H9 (cell line): ENCODE measurements around the gene WIPF1. TPM values are rescaled to one million over a fixed set of nuclear protein-coding genes. Genes with fewer than 3 reads are reported as not detected.
A peak's percentile ranks its signal among the peaks of the same experiment; 100 is the strongest.

Source experiments
- DNase-seq: peaks from one replicate; pipeline ENCODE4 v3.0.0-alpha.2; 2017
- H2AFZ ChIP-seq: one replicate; pipeline ENCODE4 v1.6.1; 2013; ENCODE audit warnings: mild to moderate bottlenecking, low read length, control low read depth, moderate library complexity
- H2AK5ac ChIP-seq: 2 replicates; pipeline ENCODE4 v1.6.1; 2013; ENCODE audit warnings: low read length, control low read depth, mixed read lengths; ENCODE audit not compliant: insufficient read length
- H2BK120ac ChIP-seq: one replicate; pipeline ENCODE4 v1.6.1; 2013; ENCODE audit warnings: low read depth, mild to moderate bottlenecking, low read length, control low read depth, inconsistent platforms; ENCODE audit not compliant: poor library complexity, severe bottlenecking
- H2BK12ac ChIP-seq: 2 replicates; pipeline ENCODE4 v1.6.1; 2013; ENCODE audit warnings: low read length, control low read depth, mixed read lengths, low read depth; ENCODE audit not compliant: insufficient read length
- H2BK15ac ChIP-seq: 2 replicates; pipeline ENCODE4 v1.6.1; 2013; ENCODE audit warnings: low read depth, low read length, control low read depth
- H2BK20ac ChIP-seq: one replicate; pipeline ENCODE4 v1.6.1; 2013; ENCODE audit warnings: low read depth, mild to moderate bottlenecking, low read length, control low read depth, inconsistent platforms; ENCODE audit not compliant: poor library complexity, severe bottlenecking
- H2BK5ac ChIP-seq: 2 replicates; pipeline ENCODE4 v1.6.1; 2013; ENCODE audit warnings: low read length, control low read depth, mixed read lengths; ENCODE audit not compliant: insufficient read length
- H3K14ac ChIP-seq: 2 replicates; pipeline ENCODE4 v1.6.1; 2013; ENCODE audit warnings: low read length, control low read depth; ENCODE audit not compliant: insufficient read depth
- H3K18ac ChIP-seq: 2 replicates; pipeline ENCODE4 v1.6.1; 2013; ENCODE audit warnings: low read depth, mild to moderate bottlenecking, mixed read lengths, low read length, control low read depth; ENCODE audit not compliant: insufficient read length
- H3K23ac ChIP-seq: 2 replicates; pipeline ENCODE4 v1.6.1; 2013; ENCODE audit warnings: low read length, control low read depth, mixed read lengths, low read depth; ENCODE audit not compliant: insufficient read length
- H3K23me2 ChIP-seq: 2 replicates; pipeline ENCODE4 v1.6.1; 2013; ENCODE audit warnings: low read depth, mild to moderate bottlenecking, mixed read lengths, low read length, control low read depth; ENCODE audit not compliant: insufficient read length, poor library complexity, severe bottlenecking
- H3K27ac ChIP-seq: 2 replicates; pipeline ENCODE4 v1.5.1; 2013; ENCODE audit warnings: low read length, control low read depth, mixed read lengths, low read depth; ENCODE audit not compliant: insufficient read length
- H3K27me3 ChIP-seq: 2 replicates; pipeline ENCODE4 v1.6.1; 2013; ENCODE audit warnings: low read length, control low read depth, inconsistent platforms; ENCODE audit not compliant: insufficient read depth
- H3K4ac ChIP-seq: 2 replicates; pipeline ENCODE4 v1.6.1; 2013; ENCODE audit warnings: low read depth, mild to moderate bottlenecking, control low read depth, inconsistent platforms, low read length, moderate library complexity
- H3K4me1 ChIP-seq: 2 replicates; pipeline ENCODE4 v1.6.1; 2013; ENCODE audit warnings: low read length, control low read depth, inconsistent platforms; ENCODE audit not compliant: insufficient read depth
- H3K4me2 ChIP-seq: 2 replicates; pipeline ENCODE4 v1.6.1; 2013; ENCODE audit warnings: low read length, control low read depth, mixed read lengths; ENCODE audit not compliant: insufficient read length, insufficient read depth
- H3K56ac ChIP-seq: 2 replicates; pipeline ENCODE4 v1.6.1; 2013; ENCODE audit warnings: low read depth, mild to moderate bottlenecking, mixed read lengths, low read length, control low read depth; ENCODE audit not compliant: insufficient read length
- H3K79me1 ChIP-seq: 2 replicates; pipeline ENCODE4 v1.6.1; 2013; ENCODE audit warnings: low read depth, mild to moderate bottlenecking, moderate library complexity, low read length, control low read depth, inconsistent platforms; ENCODE audit not compliant: insufficient read depth, poor library complexity, severe bottlenecking
- H3K79me2 ChIP-seq: 2 replicates; pipeline ENCODE4 v1.6.1; 2013; ENCODE audit warnings: low read length, control low read depth, inconsistent platforms; ENCODE audit not compliant: insufficient read depth
- H3K9ac ChIP-seq: 2 replicates; pipeline ENCODE4 v1.6.1; 2013; ENCODE audit warnings: low read length, control low read depth, mixed read lengths; ENCODE audit not compliant: insufficient read length; ENCODE audit errors: extremely low read depth
- H3K9me3 ChIP-seq: one replicate; pipeline ENCODE4 v1.6.1; 2013; ENCODE audit warnings: low read depth, low read length, inconsistent platforms; ENCODE audit not compliant: control insufficient read depth
- H3T11ph ChIP-seq: one replicate; pipeline ENCODE4 v1.6.1; 2013; ENCODE audit warnings: mild to moderate bottlenecking, low read length, control low read depth, inconsistent platforms
- H4K20me1 ChIP-seq: one replicate; pipeline ENCODE4 v1.6.1; 2013; ENCODE audit not compliant: control insufficient read depth, insufficient read length, insufficient read depth
- H4K5ac ChIP-seq: 2 replicates; pipeline ENCODE4 v1.6.1; 2013; ENCODE audit warnings: low read depth, mild to moderate bottlenecking, mixed read lengths, low read length, control low read depth; ENCODE audit not compliant: insufficient read length
- H4K8ac ChIP-seq: replicated peaks from 2 replicates; pipeline ENCODE4 v1.6.1; 2013; ENCODE audit warnings: low read length, control low read depth, mixed read lengths, low read depth; ENCODE audit not compliant: insufficient read length
- H4K91ac ChIP-seq: 2 replicates; pipeline ENCODE4 v1.6.1; 2013; ENCODE audit warnings: low read depth, mild to moderate bottlenecking, moderate library complexity, mixed read lengths, low read length, control low read depth; ENCODE audit not compliant: insufficient read length
- H3K27ac Mint-ChIP-seq, 3 experiments: 2 replicates in 2 of 3; 3 replicates in 1 of 3; pipeline ENCODE4 v1.8.0; 2020 to 2021; ENCODE audit warnings: mixed read lengths in 3 of 3, mild to moderate bottlenecking in 1 of 3, moderate library complexity in 1 of 3
- H3K27me3 Mint-ChIP-seq: 2 replicates; pipeline ENCODE4 v1.8.0; 2021; ENCODE audit warnings: low read depth, mild to moderate bottlenecking, moderate library complexity, mixed read lengths
- H3K36me3 Mint-ChIP-seq, 3 experiments: 2 replicates in 2 of 3; 3 replicates in 1 of 3; pipeline ENCODE4 v1.8.0; 2020 to 2021; ENCODE audit warnings: low read depth in 3 of 3, mixed read lengths in 3 of 3; ENCODE audit not compliant: insufficient read depth in 1 of 3
- H3K4me1 Mint-ChIP-seq, 2 experiments: 2 replicates each; pipeline ENCODE4 v1.8.0; 2020; ENCODE audit warnings: mixed read lengths in 2 of 2
- H3K4me3 Mint-ChIP-seq, 2 experiments: 2 replicates in 1 of 2; 3 replicates in 1 of 2; pipeline ENCODE4 v1.8.0; 2020 to 2021; ENCODE audit warnings: mild to moderate bottlenecking in 2 of 2, mixed read lengths in 2 of 2, moderate library complexity in 1 of 2
- H3K9me3 Mint-ChIP-seq, 2 experiments: 2 replicates in 1 of 2; 3 replicates in 1 of 2; pipeline ENCODE4 v1.8.0; 2020; ENCODE audit warnings: mild to moderate bottlenecking in 2 of 2, mixed read lengths in 2 of 2, moderate library complexity in 1 of 2
- CTCF ChIP-seq: fragments of 200-600 bp; sonication (generic); conservative IDR thresholded peaks from 3 replicates; pipeline ENCODE4 v1.8.0; 2021; ENCODE audit warnings: antibody characterized with exemption, mild to moderate bottlenecking
- WGBS: extraction: QIAGEN DNeasy Blood & Tissue Kit; methylation state at CpG from one replicate; pipeline ENCODE4 v1.1.7; 2013; ENCODE audit warnings: missing lambda C conversion rate, low lambda C conversion rate, mixed read lengths; ENCODE audit not compliant: insufficient read length; ENCODE audit errors: extremely low coverage; 5-methylcytosine and 5-hydroxymethylcytosine counted together
- total RNA-seq: library from RNA; stranded (reverse); gene quantifications from 2 replicates; pipeline ENCODE4 v1.2.1, GENCODE V29; 2021

WIPF1 gene
- total RNA-seq, 1 experiment from 2014 or later, result 5.1 TPM

GRCh38 chr2:174546519-174547506, 50.8 kb downstream of the WIPF1 start:
- peaks cover 2% of the 10 kb centered on the region; the same call in 1 of the 2 replicates for H3K4me1 ChIP-seq

More at GRCh38 chr2:174546519-174547506, 50.8 kb downstream of the WIPF1 start:
- H3K9me3 ChIP-seq, result no peaks in the 10 kb centered on the region
- no peak overlapping the region for H2BK120ac ChIP-seq
- H3K27me3 ChIP-seq, result no peaks in the 10 kb centered on the region
- peaks cover 8% of the 10 kb centered on the region for H3K27me3 Mint-ChIP-seq
- peaks cover 10 to 11% of the 10 kb centered on the region in 2 experiments for H3K4me1 Mint-ChIP-seq
- DNase-seq, result peak; percentile 81
- no peaks in the 10 kb centered on the region for H3K23me2 ChIP-seq
- no peak overlapping the region for H3T11ph ChIP-seq
- no peak overlapping the region for H4K91ac ChIP-seq
- no peak overlapping the region for H2BK12ac ChIP-seq
- H2BK5ac ChIP-seq, result no peak overlapping the region
- H3K9ac ChIP-seq, result no peak overlapping the region
- H3K23ac ChIP-seq, result no peak overlapping the region
- H3K4me2 ChIP-seq, result peak overlapping the region; percentile 8
- H3K27ac Mint-ChIP-seq, result no peak overlapping the region
- H3K14ac ChIP-seq, result 0 out of 2 replicates have a peak overlapping the region, but pooled peaks have one; percentile 36
- no peaks in the 10 kb centered on the region for H4K20me1 ChIP-seq
- H3K36me3 Mint-ChIP-seq, result no peaks in the 10 kb centered on the region
- no peak overlapping the region for H4K5ac ChIP-seq
- peaks cover 0 to 1% of the 10 kb centered on the region in 2 experiments; a peak in 1 of 5 replicates for H3K9me3 Mint-ChIP-seq
- H3K79me2 ChIP-seq, result no peaks in the 10 kb centered on the region
- H2BK15ac ChIP-seq, result no peak overlapping the region
- no peak overlapping the region for H3K27ac ChIP-seq
- WGBS, result no CpG with 5 or more reads among the region's 21 CpGs
- no peak overlapping the region for H3K56ac ChIP-seq
- peak; percentile 67 for TF ChIP-seq CTCF
- no peak overlapping the region for H2AK5ac ChIP-seq
- H4K8ac ChIP-seq, result no peak overlapping the region
- no peaks in the 10 kb centered on the region for H3K79me1 ChIP-seq
- no peak overlapping the region for H2BK20ac ChIP-seq
- H3K4ac ChIP-seq, result no peak overlapping the region
- H3K18ac ChIP-seq, result no peak overlapping the region
- H2AFZ ChIP-seq, result peak overlapping the region; percentile 98
- no peak overlapping the region for H3K4me3 Mint-ChIP-seq
